HL-60/S4 treated with retinoic acid at 250 ng/mL for 4 days and 3 days (cell line): ENCODE data around the gene DNMT3A.
"Not testable (repeated sequence)": the region's sequence is repeated elsewhere in the genome, so short reads cannot be mapped to it uniquely, and the experiment has no call there.

ENCODE experiments used
- in situ Hi-C: fragments of 300-500 bp; cut with MboI; formaldehyde crosslinking; loops from 2 replicates; pipeline ENCODE4 v1.7.0; 2022; ENCODE audit warnings: low sequenced_read_pairs

DNMT3A gene

DNA sequence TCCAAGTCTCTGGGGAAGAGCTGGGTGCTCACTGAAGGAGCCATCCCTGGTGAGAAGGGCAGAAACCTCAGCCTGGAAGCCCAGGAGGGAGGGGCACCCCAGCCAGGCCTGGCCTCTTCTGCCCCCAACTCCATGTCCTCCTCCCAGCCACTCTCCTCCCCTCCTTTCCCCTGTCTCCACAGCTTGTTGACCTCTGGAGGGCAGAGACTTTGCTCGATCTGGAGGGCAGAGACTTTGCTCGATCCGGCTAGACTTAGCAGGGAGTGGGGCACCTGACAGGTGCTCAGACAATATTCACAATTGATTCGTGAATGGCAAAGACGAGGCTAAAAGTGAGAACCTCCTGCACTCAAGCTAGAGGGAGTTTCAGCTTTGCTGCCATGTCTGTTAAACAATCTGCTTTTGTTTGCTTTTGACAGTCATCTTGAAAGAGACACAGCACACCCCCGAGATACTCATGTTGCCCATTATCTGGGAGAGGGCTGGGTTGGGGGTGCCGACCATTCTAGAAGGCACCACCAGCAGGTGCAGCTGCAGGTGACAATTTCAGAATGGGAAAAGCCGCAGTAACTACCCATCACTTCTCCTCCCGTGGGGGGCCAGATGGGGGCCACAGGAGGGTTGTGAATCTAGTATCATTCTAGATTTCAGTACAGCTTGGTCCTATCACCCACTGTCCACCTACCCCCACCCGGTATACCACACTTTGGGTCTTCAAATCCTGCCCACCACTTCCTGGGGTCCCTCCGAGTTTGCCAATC lies 54.8 kb downstream of the DNMT3A start:
- in situ Hi-C loops, result no loop called here

DNA sequence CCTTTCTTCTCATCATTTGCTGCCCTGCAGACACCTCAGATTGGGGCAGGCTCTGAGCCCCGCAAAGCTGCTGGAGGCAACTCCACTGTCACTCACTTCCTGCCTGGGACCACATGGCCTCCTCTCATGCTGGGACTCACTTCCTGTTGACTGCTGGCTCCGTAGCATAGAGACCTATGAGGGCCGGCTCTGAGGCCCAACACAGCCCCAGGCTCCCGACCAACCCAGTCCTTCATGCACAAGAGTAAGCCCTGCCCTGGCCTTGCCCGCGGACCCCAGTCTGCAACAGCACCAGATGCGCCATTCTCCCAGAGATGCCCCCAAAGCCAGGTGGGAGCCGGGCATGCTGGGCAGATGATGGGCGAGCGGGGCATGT lies 55.7 kb downstream of the DNMT3A start:
- in situ Hi-C loops, result no loop called here

DNA sequence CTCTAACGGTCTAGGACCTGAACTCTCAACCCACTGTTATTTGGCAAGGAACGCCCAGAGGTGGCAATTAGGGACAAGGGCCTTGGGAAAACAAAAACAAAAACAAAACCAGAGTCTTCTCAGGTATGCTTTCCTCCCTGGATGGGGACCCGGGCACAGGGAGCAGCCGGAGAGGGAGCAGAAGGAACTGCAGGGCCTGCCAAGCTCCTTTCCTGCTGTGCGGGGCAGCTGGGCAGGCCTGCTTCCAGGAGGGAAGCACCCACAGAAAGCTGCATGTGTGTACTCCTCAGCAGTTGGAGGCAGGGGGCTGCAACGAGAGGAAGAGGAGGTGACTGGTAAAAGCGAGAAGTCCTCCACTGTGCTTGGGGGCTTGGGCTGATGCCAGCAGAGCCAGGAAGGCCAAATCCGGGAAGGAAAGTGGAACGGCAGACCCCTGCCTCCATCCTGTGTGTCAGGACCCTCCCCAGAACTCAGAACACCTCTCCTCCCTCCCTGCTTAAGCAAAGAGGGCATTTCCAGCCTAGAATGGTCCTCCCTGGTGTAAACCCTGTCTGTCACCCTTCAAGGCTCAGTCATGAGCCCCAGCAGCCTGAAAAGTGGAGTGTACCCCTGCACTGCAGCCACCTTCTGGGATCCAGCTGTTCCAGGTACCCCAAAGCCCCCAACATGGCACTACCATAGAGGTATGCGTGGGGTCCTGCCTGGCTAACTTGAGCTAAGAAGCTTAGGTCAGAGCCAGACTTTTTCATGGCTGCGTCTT lies 56.3 kb downstream of the DNMT3A start:
- in situ Hi-C loops, result no loop called here

DNA sequence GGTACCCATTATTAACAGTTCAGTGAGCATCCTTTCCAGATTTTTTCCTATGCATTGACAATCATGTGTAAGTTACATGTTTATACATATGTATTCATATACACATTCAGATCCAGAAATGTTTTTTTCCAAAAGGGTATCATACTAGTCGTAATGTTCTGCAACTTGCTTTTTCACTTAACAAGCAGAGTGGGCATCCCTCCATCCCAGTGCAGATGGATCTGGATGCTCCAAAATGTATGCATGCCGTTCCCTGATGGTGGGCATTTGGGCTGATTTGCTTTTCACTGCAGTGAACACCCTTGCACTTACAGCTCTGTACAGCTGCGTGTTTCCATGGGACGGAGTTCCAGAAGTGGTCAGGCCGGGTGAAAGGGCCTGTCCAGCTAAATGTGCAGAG lies 57.0 kb downstream of the DNMT3A start:
- in situ Hi-C loops, result no loop called here

DNA sequence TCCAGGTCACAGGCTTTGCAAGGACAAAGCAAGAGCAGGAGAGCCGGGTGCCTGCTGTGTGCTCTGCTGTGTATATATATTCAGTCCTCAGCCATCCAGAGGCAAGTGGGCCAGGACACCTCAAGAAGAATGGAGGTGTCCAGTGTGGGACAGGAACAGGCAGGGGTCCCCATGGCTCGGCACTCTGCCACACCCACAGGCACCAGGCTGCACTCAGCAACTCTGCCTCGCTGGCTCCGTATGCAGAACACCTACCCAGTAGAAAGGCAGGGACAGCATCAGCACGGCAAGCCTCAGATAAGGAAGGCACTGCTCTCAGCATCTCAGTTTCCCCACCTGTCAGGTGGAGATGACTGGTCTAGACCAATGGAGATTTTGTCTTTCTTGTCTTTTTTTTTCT lies 57.8 kb downstream of the DNMT3A start:
- in situ Hi-C loops, result no loop called here

DNA sequence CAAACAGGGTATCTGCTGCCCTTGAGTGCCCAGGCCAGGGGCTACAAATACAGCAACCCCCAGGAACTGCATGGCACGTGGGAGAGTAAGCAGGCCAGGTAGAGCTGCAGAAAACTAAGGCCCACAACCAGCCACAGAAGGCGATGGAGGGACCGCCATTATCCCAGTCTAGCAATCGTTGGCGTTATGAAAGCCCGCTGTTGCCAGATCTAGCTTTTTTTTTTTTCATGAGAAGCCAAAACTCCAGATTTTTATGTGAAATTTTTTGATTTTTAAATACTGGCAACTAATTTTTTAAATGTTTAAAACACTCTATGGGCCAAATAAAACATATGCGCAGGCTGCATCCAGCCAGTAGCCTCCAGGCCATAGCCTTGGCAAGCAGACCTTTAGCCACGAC lies 59.8 kb downstream of the DNMT3A start:
- in situ Hi-C loops, result no loop called here

DNA sequence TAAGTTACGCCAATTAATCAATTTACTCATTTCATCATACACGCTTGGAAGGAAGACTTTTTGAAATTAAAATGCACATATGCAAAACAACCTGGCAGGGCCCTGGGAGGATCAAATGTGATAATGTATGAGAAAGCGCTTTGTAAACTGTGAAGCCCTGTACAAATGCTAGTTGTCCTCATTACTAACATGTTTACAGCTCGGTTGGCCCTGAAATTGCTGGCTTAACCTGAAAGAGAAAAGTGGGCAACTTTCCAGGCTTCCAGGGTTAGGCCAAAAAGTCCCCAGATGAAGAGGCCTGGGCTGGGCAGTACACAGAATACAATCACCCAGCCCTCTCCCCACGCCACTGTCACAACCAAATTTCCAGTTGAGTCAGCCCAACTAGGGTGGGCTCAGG lies 60.2 kb downstream of the DNMT3A start:
- in situ Hi-C loops, result no loop called here

DNA sequence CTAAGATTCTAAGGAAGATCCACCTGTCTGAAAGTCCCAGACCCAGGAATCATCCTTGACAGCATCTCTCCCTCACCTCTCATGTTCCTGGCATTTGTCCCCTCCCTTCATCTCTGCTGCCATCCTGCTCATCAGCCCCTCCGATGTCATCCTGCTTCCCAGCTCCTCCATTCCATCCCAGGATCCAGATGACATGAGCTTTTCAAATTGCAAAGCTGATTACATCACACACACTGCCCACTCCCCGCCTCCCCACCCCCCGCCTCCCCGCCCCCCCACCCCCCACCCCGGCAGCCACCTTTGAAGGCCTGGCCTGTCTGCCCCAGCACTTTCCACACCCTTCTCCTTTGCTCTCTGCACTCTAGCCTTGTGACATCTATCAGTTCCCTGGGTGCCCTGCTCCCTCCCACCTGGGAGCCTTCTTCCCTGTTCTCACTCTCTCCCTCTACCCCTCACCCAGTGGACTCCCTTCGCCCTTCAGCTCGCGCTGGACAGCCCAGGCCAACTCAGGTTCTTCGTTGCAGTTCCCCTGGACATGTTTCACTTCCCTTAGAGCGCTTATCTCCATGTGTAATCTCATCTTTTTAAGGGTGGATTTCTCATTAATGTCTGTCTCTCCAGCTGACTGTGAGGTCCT lies 61.6 kb downstream of the DNMT3A start:
- in situ Hi-C loops, result no loop called here

DNA sequence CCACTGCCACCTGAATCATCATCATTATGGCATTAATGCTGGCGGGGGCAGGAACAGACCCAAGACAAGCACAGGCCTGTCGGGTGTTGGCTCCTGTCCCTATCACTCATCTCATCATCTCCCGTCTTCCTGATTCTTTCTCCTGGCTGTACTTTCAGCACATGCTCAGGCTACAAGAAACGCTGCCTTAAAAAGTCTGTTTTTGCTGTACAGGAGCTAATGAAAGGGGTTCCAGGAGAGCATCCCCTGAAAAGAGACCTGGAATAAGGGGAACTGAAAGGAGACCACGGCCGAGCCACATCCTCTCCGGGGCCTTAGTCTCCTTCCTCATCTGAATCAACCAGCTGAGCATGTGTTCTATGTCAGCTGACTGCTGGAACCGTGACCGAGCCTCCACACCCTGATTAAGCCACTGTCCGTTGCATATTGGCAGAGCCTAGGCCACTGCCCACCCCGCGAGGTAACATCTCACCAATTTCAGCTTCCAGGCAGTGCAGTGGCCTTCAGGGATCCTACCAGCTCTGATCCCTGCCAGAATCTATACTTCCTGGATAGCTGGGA lies 62.6 kb downstream of the DNMT3A start:
- in situ Hi-C loops, result no loop called here

DNA sequence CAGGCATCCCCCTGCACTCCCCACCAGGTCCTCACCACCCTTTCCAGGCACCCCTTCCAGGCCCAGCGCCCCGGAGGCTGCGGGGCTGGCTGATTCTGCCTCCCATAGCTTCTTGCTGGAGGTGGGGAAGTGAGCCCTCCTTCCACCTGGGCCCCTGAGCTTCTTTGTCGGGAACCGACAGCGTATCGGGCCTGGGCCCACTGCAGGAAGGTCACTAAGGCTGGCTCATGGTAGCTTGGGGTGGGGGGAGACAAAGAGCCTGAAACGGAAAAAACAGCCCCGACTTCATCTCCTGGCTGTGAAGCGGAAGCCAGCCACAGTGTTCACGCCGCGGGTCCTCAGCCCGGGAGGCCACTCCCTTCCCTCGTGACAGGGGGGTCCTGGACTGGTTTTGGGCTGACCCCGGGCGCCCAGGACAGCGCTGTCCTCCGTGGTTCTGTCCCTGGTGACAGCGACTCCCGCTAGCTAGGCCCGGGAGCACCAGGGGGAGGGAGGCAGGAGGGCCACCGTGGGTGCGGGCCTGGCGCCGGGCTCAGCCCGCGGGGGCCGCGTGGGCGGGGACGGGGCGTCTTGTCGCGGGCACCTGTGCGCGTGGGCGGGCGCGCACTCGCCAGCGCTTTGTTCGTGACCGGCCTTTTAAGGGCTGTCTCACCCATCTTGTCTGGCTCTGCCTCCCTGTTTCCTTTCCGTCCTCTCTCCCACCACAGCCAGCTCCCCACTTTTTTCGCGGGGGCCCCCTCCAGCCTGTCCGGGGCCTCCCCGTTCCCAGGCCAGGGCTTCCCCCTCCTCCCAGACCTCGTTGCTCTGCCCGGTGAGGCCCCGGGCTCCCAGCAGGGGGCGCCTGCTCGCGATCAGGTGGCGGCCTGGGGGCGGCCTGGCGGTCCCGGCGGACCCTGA lies 64.9 kb downstream of the DNMT3A start:
- in situ Hi-C loops, result no loop called here

DNA sequence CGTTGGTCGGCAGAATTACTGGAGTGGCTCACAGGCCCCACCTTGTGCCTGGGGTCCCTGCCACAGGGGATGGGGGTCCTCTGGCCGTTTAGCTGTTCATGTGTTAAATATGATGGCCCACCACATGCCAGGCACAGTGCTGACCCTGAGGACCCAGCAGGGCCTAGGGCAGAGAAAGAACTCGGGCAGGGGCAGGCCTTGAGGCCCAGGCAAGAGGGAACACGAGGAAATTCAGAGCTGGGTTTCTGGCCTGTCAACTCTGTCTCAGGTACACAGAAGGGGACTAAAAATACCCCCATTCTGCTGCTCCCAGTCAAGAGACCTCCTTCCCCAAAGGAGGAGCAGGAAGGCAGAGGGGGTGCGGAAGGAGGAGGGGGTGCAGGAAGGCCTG lies 66.2 kb downstream of the DNMT3A start:
- in situ Hi-C loops, result no loop called here

DNA sequence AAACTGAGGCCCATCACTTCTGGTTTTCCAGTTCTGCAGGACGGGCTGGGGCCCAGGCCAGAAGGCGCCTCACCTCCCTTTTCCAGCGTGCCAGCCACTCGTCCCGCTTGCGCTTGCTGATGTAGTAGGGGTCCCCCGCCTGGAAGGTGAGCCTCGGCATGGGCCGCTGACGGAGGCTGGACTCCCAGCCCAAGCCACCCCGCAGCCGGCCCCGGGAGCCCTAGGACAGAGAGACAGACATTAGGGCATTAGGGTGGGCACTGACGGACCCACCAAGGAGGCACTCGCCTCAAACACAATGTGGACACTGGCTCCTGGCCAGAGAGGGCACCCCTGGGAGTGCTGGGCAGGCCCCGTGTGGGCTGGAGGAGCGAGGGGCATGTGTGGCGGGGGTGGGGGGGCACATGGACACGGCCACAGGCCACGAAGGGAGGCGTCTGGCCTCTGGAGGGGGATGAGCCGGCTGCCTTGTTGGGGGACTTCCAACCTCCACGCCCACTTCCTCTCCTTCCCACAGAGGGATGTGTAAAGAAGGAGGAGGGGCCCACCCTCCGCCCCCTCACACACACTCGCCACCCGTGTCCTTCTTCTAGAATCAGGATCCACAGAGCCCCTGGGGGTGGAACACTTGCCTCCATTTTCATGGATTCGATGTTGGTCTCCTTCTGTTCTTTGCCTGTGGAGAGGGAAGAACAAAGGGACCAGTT lies 66.7 kb downstream of the DNMT3A start:
- in situ Hi-C loops, result no loop called here

DNA sequence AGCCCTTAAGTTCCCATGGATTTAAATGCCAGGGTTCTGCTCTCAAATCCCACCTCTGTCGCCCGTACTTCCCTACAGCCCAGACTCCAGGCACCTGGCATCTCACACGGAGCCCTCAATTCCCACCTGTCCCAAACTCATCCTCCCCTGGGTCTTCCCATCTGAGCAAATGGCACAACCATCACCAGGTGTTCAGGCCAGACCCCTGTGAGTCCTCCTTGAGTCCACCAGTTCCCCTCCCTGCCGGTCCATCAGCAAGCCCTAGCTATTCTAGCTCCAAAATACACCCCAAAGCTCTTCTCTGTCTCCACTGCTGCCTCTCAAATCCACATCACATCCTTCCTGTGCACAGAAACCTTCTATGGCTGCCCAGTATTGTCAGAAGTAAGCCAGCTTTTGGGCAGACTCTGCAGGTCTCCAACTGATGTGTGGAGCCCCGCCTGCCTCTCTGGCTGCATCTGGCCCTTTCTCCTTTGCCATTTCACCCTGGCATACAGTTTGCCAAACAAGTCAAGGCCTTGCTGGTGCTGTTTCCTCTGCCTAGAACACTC lies 67.7 kb downstream of the DNMT3A start:
- in situ Hi-C loops, result no loop called here

DNA sequence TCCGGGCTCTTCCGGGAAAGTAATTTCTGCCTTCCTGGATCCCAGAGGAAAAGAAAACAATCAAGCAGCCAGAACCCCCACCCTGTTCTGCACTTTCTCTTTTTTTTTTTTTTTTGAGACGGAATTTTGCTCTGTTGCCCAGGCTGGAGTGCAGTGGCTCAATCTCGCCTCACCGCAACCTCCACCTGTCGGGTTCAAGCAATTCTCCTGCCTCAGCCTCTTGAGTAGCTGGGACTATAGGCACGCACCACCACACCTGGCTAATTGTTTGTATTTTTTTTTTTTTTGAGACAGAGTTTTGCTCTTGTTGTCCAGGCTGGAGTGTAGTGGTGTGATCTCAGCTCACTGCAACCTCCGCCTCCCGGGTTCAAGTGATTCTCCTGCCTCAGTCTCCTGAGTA lies 69.0 kb downstream of the DNMT3A start:
- in situ Hi-C loops, result not testable (repeated sequence)

DNA sequence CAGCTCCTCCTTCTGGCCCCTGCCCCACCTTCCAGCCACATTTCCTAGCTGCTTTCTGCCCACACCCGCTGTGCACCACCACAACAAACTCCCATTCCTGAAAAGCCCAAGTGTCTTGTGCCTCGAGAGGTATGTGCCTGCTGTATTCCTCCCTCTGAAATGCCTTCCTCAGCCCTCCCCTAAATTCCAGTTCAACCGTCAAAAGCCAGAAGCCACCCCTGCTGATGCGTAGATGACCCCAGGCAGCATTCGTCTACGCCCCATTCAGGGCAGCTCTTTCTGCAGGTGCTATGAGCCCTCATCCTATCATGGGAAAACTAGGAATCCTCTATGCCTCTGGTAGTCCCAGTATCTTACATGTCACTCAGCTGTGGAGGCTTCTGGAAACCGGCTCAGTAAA lies 71.7 kb downstream of the DNMT3A start:
- in situ Hi-C loops, result no loop called here

DNA sequence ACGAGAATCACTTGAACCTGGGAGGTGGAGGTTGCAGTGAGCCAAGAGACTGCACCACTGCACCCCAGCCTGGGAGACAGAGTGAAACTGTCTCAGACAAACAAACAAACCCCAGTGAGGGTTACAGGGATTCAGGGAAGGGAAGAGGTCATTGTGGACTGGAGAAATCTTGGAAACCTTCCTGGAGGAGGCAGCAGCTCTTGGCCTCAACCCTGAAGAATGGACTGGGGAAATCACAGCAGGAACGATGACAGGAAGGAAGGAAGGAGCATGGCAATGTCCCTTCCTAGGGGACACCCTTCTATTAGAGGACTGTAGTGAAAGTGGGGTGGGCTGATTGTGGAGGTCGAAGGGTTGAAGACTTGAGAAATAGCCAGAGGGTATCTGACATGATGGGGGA lies 72.5 kb downstream of the DNMT3A start:
- in situ Hi-C loops, result no loop called here

DNA sequence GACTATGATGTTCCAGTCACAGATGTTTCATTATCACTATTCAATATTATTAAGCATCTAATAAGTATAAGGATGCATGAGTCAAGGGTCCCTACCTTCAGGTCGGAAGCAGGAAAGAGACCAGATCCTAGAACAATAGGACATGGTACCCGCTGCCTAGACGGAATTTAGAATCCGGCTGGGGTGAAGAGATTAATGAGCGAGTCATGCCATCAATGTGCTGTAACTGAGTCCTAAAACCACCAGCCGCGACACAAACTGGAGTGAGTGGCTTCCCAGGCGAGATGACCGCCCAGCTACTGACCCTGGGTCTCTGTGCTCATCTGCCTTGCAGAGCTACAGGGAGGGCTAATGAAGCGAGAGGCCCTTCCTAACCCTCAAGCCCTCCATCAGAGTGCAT lies 73.6 kb downstream of the DNMT3A start:
- in situ Hi-C loops, result no loop called here

DNA sequence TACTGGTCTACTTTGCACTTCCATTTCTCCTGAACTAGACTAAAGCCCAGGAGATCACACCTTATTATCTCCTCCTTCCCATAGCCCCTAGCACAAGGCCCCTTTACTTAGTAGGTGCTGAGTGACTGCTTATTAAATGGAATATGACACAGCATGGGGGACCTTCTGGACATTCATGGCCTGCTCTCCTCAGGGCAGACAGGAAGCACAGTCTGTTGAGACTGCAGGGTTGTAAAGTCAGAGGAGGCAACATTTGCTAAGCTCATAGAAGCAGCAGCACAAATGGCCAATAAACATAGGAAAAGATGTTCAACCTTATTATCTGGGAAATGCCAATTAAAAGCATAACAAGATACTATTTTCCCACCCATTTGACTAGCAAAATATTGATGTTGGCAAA lies 75.3 kb downstream of the DNMT3A start:
- in situ Hi-C loops, result no loop called here

DNA sequence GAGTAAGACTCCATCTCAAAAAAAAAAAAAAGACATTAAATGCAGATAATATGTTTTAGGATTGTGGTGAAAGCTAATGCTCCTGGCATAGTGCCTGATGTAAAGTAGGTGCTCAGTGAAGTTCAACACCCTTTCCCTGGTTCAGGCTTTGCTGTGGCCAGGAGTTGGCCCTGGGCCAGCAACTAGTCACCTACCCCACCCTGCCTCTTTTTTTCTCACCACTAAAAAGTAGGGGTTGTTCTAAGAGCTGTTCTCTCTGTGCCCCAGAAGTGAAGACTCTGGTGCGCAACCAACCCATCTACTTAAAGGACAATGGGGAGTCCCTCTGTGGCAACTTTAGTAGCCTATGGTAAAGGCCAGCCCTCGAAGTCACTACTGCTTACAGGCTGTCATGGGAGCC lies 75.9 kb downstream of the DNMT3A start:
- in situ Hi-C loops, result no loop called here

DNA sequence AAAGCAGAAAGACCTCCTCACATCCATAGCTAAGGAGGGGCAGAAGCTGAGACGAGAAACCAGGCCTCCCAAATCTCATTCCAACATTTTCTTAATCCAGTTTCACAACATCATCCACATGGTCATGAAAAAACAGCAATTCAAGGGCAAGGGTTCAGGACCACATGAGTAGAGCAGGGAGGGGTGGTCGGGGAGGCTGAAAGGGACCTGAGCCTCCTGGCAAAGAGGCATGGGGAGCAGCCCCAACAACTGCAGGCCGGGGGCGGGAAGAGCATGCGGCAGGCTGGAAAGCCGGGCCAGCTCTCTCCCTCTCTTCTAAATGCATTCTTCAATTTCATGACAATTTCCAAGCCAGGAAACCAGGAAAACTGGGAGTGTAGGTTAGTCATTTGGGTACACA lies 76.7 kb downstream of the DNMT3A start:
- in situ Hi-C loops, result no loop called here
